ENCODE measurements around the gene SLCO3A1. TPM values are rescaled to one million over a fixed set of nuclear protein-coding genes. Genes with fewer than 3 reads are reported as not detected.

The SLCO3A1 gene
- polyA plus RNA-seq, 4 donors = 9.2 to 15.9 (median 12.1) TPM

GRCh38 chr15:92021792-92022191 lies 168.3 kb downstream of the SLCO3A1 start:
- DNase-seq (ENCODE audit: low read depth in 4 of 4, low spot score in 3 of 4) = no peak

GRCh38 chr15:92023965-92024364 lies 170.5 kb downstream of the SLCO3A1 start:
- DNase-seq (ENCODE audit: low read depth in 4 of 4, low spot score in 3 of 4) = no peak

GRCh38 chr15:92025706-92026270 lies 172.3 kb downstream of the SLCO3A1 start:
- DNase-seq (ENCODE audit: low read depth in 4 of 4, low spot score in 3 of 4) = no peak

GRCh38 chr15:92028389-92028724 lies 174.8 kb downstream of the SLCO3A1 start:
- no peak for DNase-seq (ENCODE audit: low read depth in 4 of 4, low spot score in 3 of 4)

- no peak for DNase-seq (ENCODE audit: low read depth in 4 of 4, low spot score in 3 of 4)
Measured at GRCh38 chr15:92029767-92030166, 176.3 kb downstream of the SLCO3A1 start.

GRCh38 chr15:92033314-92033713 lies 179.8 kb downstream of the SLCO3A1 start:
- DNase-seq (ENCODE audit: low read depth in 4 of 4, low spot score in 3 of 4) = no peak

- DNase-seq (ENCODE audit: low read depth in 4 of 4, low spot score in 3 of 4) = no peak
Measured at GRCh38 chr15:92033723-92034122, 180.2 kb downstream of the SLCO3A1 start.

GRCh38 chr15:92034227-92034626 lies 180.7 kb downstream of the SLCO3A1 start:
- DNase-seq (ENCODE audit: low read depth in 4 of 4, low spot score in 3 of 4) = no peak

- DNase-seq (ENCODE audit: low read depth in 4 of 4, low spot score in 3 of 4) = no peak
Measured at GRCh38 chr15:92035551-92035950, 182.0 kb downstream of the SLCO3A1 start.

GRCh38 chr15:92035961-92036360 lies 182.5 kb downstream of the SLCO3A1 start:
- DNase-seq (ENCODE audit: low read depth in 4 of 4, low spot score in 3 of 4) = no peak

GRCh38 chr15:92037491-92037890 lies 184.0 kb downstream of the SLCO3A1 start:
- no peak for DNase-seq (ENCODE audit: low read depth in 4 of 4, low spot score in 3 of 4)

- DNase-seq (ENCODE audit: low read depth in 4 of 4, low spot score in 3 of 4) = no peak
Measured at GRCh38 chr15:92040350-92040749, 186.8 kb downstream of the SLCO3A1 start.

- no peak for DNase-seq (ENCODE audit: low read depth in 4 of 4, low spot score in 3 of 4)
Measured at GRCh38 chr15:92041371-92041770, 187.9 kb downstream of the SLCO3A1 start.

- no peak for DNase-seq (ENCODE audit: low read depth in 4 of 4, low spot score in 3 of 4)
Measured at GRCh38 chr15:92043283-92043682, 189.8 kb downstream of the SLCO3A1 start.

GRCh38 chr15:92044203-92044909 lies 190.8 kb downstream of the SLCO3A1 start:
- DNase-seq (ENCODE audit: low read depth in 4 of 4, low spot score in 3 of 4) = no peak

GRCh38 chr15:92047900-92048299 lies 194.4 kb downstream of the SLCO3A1 start:
- DNase-seq (ENCODE audit: low read depth in 4 of 4, low spot score in 3 of 4) = no peak

GRCh38 chr15:92048739-92049138 lies 195.2 kb downstream of the SLCO3A1 start:
- no peak for DNase-seq (ENCODE audit: low read depth in 4 of 4, low spot score in 3 of 4)

- DNase-seq (ENCODE audit: low read depth in 4 of 4, low spot score in 3 of 4) = no peak
Measured at GRCh38 chr15:92049290-92049989, 195.9 kb downstream of the SLCO3A1 start.

GRCh38 chr15:92050220-92050898 lies 196.9 kb downstream of the SLCO3A1 start:
- DNase-seq (ENCODE audit: low read depth in 4 of 4, low spot score in 3 of 4) = no peak

GRCh38 chr15:92051716-92052115 lies 198.2 kb downstream of the SLCO3A1 start:
- DNase-seq (ENCODE audit: low read depth in 4 of 4, low spot score in 3 of 4) = no peak

GRCh38 chr15:92053753-92054316 lies 200.3 kb downstream of the SLCO3A1 start:
- DNase-seq (ENCODE audit: low read depth in 4 of 4, low spot score in 3 of 4) = no peak

All from right renal pelvis (tissue), 4 donors.